ENCODE results near the gene GRIK3. TPM values are rescaled to one million over a fixed set of nuclear protein-coding genes. Genes with fewer than 3 reads are reported as not detected.

The GRIK3 gene
- polyA plus RNA-seq, 2 of the 4 experiments (the other 2 are of a cell fraction) = not detected

DNA sequence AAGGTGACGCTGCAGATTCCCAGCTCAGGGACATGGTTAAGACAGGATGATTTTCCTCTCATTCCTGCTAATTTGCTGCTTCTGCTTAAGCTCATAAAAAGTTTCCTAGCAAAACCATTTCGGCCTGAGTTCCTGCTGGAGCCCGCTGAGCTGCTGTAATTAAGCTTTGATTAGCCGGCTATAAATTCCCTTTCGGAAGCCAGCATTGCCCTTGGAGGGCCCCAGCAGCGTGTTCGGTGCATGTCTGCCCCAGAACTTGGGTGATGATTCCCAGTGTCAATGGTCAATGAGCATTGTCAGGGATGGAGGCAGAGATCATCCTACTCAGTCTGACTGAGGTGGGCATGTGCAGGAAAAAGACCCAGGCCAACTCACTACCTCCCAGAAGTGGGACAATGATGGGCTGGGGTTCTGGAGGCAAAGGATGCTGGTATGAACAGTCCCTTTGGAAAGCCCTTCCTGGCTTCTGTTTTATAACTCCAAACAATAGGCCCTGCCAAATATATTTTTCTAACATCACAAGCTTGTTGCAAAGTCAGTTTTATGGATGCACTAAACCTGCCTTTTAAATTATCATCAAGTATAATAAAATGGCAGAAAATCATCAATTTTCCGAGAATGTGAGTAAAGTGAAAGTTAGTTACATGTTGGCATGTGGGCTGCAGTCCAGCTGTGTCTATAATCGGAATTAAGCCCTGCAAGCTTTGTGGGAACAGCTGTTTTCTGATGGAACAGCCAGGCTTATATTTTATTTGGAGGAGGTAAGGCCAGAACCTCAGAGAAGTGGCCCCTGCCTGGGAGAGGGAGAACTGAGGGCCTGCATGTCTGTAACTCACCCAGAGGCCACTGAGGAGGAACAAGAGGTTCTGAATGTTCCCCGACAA, 257.1 kb downstream of the GRIK3 start:
- DNase-seq (ENCODE audit: low read depth in 1 of 2, low spot score in 1 of 2) (no peak), FAIRE-seq (no peak), ATAC-seq (no peak)
- ChIA-PET CTCF (interaction anchor here (0.7 to 0.9 kb wide), 2 partner anchors 24 to 218 kb away, joined by 3 to 5 read pairs; no protein-coding TSS in a partner anchor), POLR2A (no interaction called here)
- no peak for TF ChIP-seq RNF2 (IDR thresholded peaks at IDR 0.05; ENCODE audit: borderline replicate concordance, low read depth)
- no peak for TF ChIP-seq RCOR1 (IDR thresholded peaks at IDR 0.05; ENCODE audit: low read depth, low read length)
- no peak for TF ChIP-seq CBX2 (IDR thresholded peaks at IDR 0.05; ENCODE audit: borderline replicate concordance, low read depth)
- TF ChIP-seq POLR2A (IDR thresholded peaks at IDR 0.05; ENCODE audit: low read length) = no peak
- no peak for TF ChIP-seq CBX8 (IDR thresholded peaks at IDR 0.05)
- no peak for TF ChIP-seq ZNF302 (CRISPR knock-in tag; IDR thresholded peaks at IDR 0.05)
- no peak for TF ChIP-seq FOXS1 (CRISPR knock-in tag; IDR thresholded peaks at IDR 0.05)
- TF ChIP-seq HOXB5 (CRISPR knock-in tag; IDR thresholded peaks at IDR 0.05) = no peak
- TF ChIP-seq, protein P1, sequence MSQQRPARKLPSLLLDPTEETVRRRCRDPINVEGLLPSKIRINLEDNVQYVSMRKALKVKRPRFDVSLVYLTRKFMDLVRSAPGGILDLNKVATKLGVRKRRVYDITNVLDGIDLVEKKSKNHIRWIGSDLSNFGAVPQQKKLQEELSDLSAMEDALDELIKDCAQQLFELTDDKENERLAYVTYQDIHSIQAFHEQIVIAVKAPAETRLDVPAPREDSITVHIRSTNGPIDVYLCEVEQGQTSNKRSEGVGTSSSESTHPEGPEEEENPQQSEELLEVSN (IDR thresholded peaks at IDR 0.05; ENCODE audit: borderline replicate concordance, low read depth) = no peak
- TF ChIP-seq, protein P2, sequence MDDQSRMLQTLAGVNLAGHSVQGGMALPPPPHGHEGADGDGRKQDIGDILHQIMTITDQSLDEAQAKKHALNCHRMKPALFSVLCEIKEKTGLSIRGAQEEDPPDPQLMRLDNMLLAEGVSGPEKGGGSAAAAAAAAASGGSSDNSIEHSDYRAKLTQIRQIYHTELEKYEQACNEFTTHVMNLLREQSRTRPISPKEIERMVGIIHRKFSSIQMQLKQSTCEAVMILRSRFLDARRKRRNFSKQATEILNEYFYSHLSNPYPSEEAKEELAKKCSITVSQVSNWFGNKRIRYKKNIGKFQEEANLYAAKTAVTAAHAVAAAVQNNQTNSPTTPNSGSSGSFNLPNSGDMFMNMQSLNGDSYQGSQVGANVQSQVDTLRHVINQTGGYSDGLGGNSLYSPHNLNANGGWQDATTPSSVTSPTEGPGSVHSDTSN (IDR thresholded peaks at IDR 0.05) = no peak
- TF ChIP-seq SMC3 (IDR thresholded peaks at IDR 0.05) = no peak
- no peak for TF ChIP-seq GATA3 (IDR thresholded peaks at IDR 0.05; ENCODE audit: borderline replicate concordance)
- TF ChIP-seq SREBF2 (IDR thresholded peaks at IDR 0.05) = no peak
- TF ChIP-seq JUN (IDR thresholded peaks at IDR 0.05) = no peak
- no peak for TF ChIP-seq CEBPB (IDR thresholded peaks at IDR 0.05)
- no peak for TF ChIP-seq ESRRA (IDR thresholded peaks at IDR 0.05; ENCODE audit: borderline replicate concordance, low read length)
- no peak for TF ChIP-seq TFCP2L1 (CRISPR knock-in tag; IDR thresholded peaks at IDR 0.05)
- TF ChIP-seq KDM5A (IDR thresholded peaks at IDR 0.05) = no peak
- H3K4me3 ChIP-seq = no peak overlapping the region
- H3K9me3 ChIP-seq = no peaks in the 10 kb centered on the region
- no peak overlapping the region for H3K4me2 ChIP-seq
- H3K27ac ChIP-seq = no peak overlapping the region
- WGBS (ENCODE audit: missing lambda C conversion rate) = 29% methylated on average over 5 of the region's 10 CpGs
- H3K4me1 ChIP-seq = no peaks in the 10 kb centered on the region

DNA sequence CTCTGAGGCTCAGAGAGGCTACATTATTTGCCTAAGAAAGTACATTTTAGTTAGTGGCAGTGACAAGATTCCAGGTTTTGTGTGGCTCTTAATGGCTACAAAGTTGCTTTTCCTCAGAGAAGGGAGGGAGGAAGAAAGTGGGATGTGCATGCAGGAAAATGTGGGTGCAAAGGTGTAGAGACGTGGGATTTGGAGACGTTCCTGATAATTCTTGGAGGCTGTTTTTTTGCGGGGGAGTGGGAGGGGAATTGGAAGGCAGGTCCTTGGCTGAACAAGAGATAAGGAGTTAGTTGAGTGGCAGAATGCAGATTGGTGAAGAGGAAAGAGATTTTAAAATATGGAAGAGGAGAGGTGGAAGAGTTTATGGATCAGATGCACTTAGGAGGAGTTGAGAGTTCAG, 258.1 kb downstream of the GRIK3 start:
- POLR2A ChIA-PET = no interaction called here

More for the DNA sequence above, 258.1 kb downstream of the GRIK3 start:
- Histone ChIP-seq H3K9me3 (no peaks in the 10 kb centered on the region), H3K4me2 (no peak overlapping the region), H3K4me1 (no peaks in the 10 kb centered on the region), H3K4me3 (no peak overlapping the region), H3K27ac (no peak overlapping the region)
- 24% methylated on average over 3 of the region's 3 CpGs for WGBS (ENCODE audit: missing lambda C conversion rate)
- FAIRE-seq = no peak
- no peak for DNase-seq (ENCODE audit: low read depth in 1 of 2, low spot score in 1 of 2)
- TF ChIP-seq CHD4 (IDR thresholded peaks at IDR 0.05; ENCODE audit: borderline replicate concordance) = no peak
- TF ChIP-seq HEYL (CRISPR knock-in tag; IDR thresholded peaks at IDR 0.05) = no peak
- no peak for TF ChIP-seq SREBF2 (IDR thresholded peaks at IDR 0.05)
- TF ChIP-seq ZNF302 (CRISPR knock-in tag; IDR thresholded peaks at IDR 0.05) = no peak
- TF ChIP-seq, protein P3, sequence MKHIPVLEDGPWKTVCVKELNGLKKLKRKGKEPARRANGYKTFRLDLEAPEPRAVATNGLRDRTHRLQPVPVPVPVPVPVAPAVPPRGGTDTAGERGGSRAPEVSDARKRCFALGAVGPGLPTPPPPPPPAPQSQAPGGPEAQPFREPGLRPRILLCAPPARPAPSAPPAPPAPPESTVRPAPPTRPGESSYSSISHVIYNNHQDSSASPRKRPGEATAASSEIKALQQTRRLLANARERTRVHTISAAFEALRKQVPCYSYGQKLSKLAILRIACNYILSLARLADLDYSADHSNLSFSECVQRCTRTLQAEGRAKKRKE (CRISPR knock-in tag; IDR thresholded peaks at IDR 0.05; ENCODE audit: low read depth) = no peak
- TF ChIP-seq RNF2 (IDR thresholded peaks at IDR 0.05; ENCODE audit: borderline replicate concordance, low read depth) = no peak
- no peak for TF ChIP-seq POLR2AphosphoS2 (conservative IDR thresholded peaks at IDR 0.05; ENCODE audit: low read length)
- TF ChIP-seq, protein P4, sequence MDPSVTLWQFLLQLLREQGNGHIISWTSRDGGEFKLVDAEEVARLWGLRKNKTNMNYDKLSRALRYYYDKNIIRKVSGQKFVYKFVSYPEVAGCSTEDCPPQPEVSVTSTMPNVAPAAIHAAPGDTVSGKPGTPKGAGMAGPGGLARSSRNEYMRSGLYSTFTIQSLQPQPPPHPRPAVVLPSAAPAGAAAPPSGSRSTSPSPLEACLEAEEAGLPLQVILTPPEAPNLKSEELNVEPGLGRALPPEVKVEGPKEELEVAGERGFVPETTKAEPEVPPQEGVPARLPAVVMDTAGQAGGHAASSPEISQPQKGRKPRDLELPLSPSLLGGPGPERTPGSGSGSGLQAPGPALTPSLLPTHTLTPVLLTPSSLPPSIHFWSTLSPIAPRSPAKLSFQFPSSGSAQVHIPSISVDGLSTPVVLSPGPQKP (IDR thresholded peaks at IDR 0.05; ENCODE audit: low read depth, low read length) = no peak
- TF ChIP-seq SMC3 (IDR thresholded peaks at IDR 0.05) = no peak
- no peak for TF ChIP-seq JUN (IDR thresholded peaks at IDR 0.05)
- TF ChIP-seq PHF8 (IDR thresholded peaks at IDR 0.05; ENCODE audit: borderline replicate concordance, low read depth) = no peak
- no peak for TF ChIP-seq ZC3H11A (IDR thresholded peaks at IDR 0.05)
- TF ChIP-seq NFE2L2 (conservative IDR thresholded peaks at IDR 0.05; ENCODE audit: low read length) = no peak
- no peak for TF ChIP-seq MAFK (IDR thresholded peaks at IDR 0.05; ENCODE audit: partially characterized antibody)
- TF ChIP-seq CEBPB (IDR thresholded peaks at IDR 0.05) = no peak
- no peak for TF ChIP-seq EHMT2 (IDR thresholded peaks at IDR 0.05; ENCODE audit: low read depth)
- no peak for TF ChIP-seq POLR2A (IDR thresholded peaks at IDR 0.05; ENCODE audit: low read length)
- no peak for TF ChIP-seq HOXA7 (CRISPR knock-in tag; IDR thresholded peaks at IDR 0.05)
- no peak for TF ChIP-seq ZSCAN20 (CRISPR knock-in tag; IDR thresholded peaks at IDR 0.05)
- ATAC-seq = no peak
- CTCF ChIA-PET = no interaction called here
